Measurements from ENCODE around the gene AAK1.
A peak's percentile ranks its signal among the peaks of the same experiment; 100 is the strongest.
"Not testable (repeated sequence)": the region's sequence is repeated elsewhere in the genome, so short reads cannot be mapped to it uniquely, and the experiment has no call there.

AAK1 gene

GRCh38 chr2:69452687-69453086, 190.9 kb downstream of the AAK1 start:
- DNase-seq (ENCODE audit: low read depth) = no peak

GRCh38 chr2:69450735-69451416, 192.7 kb downstream of the AAK1 start:
- DNase-seq (ENCODE audit: low read depth) = no peak

GRCh38 chr2:69449906-69450305, 193.6 kb downstream of the AAK1 start:
- no peak for DNase-seq (ENCODE audit: low read depth)

- DNase-seq (ENCODE audit: low read depth) = not testable (repeated sequence)
Measured at GRCh38 chr2:69443673-69444072, 199.9 kb downstream of the AAK1 start.

GRCh38 chr2:69439499-69439898, 204.0 kb downstream of the AAK1 start:
- not testable (repeated sequence) for DNase-seq (ENCODE audit: low read depth)

- DNase-seq (ENCODE audit: low read depth) = no peak
Measured at GRCh38 chr2:69438580-69438979, 205.0 kb downstream of the AAK1 start.

- DNase-seq (ENCODE audit: low read depth) = no peak
Measured at GRCh38 chr2:69437751-69438154, 205.8 kb downstream of the AAK1 start.

- peak; percentile 48 for DNase-seq (ENCODE audit: low read depth)
Measured at GRCh38 chr2:69436938-69437750, 206.4 kb downstream of the AAK1 start, which contains the start of gene NFU1. Gene NFU1 (minus strand): TSS chr2:69437435. CDS start chr2:69437422, 13 bp downstream.

GRCh38 chr2:69436596-69436937, 207.0 kb downstream of the AAK1 start:
- peak; percentile 1 for DNase-seq (ENCODE audit: low read depth)

GRCh38 chr2:69434753-69435152, 208.8 kb downstream of the AAK1 start:
- DNase-seq (ENCODE audit: low read depth) = no peak

- no peak for DNase-seq (ENCODE audit: low read depth)
Measured at GRCh38 chr2:69429491-69430183, 213.9 kb downstream of the AAK1 start.

- no peak for DNase-seq (ENCODE audit: low read depth)
Measured at GRCh38 chr2:69428981-69429380, 214.6 kb downstream of the AAK1 start.

GRCh38 chr2:69424419-69424818, 219.1 kb downstream of the AAK1 start:
- no peak for DNase-seq (ENCODE audit: low read depth)

- DNase-seq (ENCODE audit: low read depth) = no peak
Measured at GRCh38 chr2:69422198-69422597, 221.3 kb downstream of the AAK1 start.

- not testable (repeated sequence) for DNase-seq (ENCODE audit: low read depth)
Measured at GRCh38 chr2:69419111-69419510, 224.4 kb downstream of the AAK1 start.

- no peak for DNase-seq (ENCODE audit: low read depth)
Measured at GRCh38 chr2:69416147-69416546, 227.4 kb downstream of the AAK1 start.
